ENCODE results near the gene IL6ST.

GRCh38 chr5:55965525-55965924 lies 29.2 kb downstream of the IL6ST start:
- TF ChIP-seq CTCF (conservative IDR thresholded peaks at IDR 0.05 in 1 of 2, IDR thresholded peaks at IDR 0.05 in 1 of 2; ENCODE audit: low read depth in 1 of 2, low read length in 2 of 2) (no peak), EZH2 (IDR thresholded peaks at IDR 0.05; ENCODE audit: low read length, missing control alignments) (no peak)

All from fibroblast of lung (primary cell).